GM23338 (cell line): ENCODE measurements around the gene SLC12A3. TPM values are rescaled to one million over a fixed set of nuclear protein-coding genes. Genes with fewer than 3 reads are reported as not detected.

Experiments used
- ATAC-seq: fragments of 200-7000 bp; cut with Tn5 transposase; 3 replicates; pipeline ENCODE4 v1.9.1; 2020
- DNase-seq: peaks from one replicate; pipeline ENCODE4 v3.0.0-alpha.2; 2015; ENCODE audit warnings: low spot score
- H2AFZ ChIP-seq: fragments of 200-600 bp; sonication (generic); 2 replicates; pipeline ENCODE4 v1.8.0; 2016; ENCODE audit warnings: antibody characterized with exemption, mild to moderate bottlenecking, moderate library complexity
- H3F3A ChIP-seq: fragments of 200-600 bp; sonication (generic); replicated peaks from 2 replicates; pipeline ENCODE4 v1.8.0; 2017; ENCODE audit warnings: antibody characterized with exemption, mixed run types, low read depth
- H3K27ac ChIP-seq: fragments of 200-600 bp; sonication (generic); 2 replicates; pipeline ENCODE4 v1.6.1; 2016; ENCODE audit warnings: low read depth
- H3K27me3 ChIP-seq: fragments of 200-600 bp; sonication (generic); 2 replicates; pipeline ENCODE4 v1.8.0; 2016; ENCODE audit warnings: mild to moderate bottlenecking, mixed run types, moderate library complexity; ENCODE audit not compliant: insufficient read depth
- H3K36me3 ChIP-seq: fragments of 200-600 bp; sonication (generic); 2 replicates; pipeline ENCODE4 v1.8.0; 2016; ENCODE audit warnings: mild to moderate bottlenecking; ENCODE audit not compliant: insufficient read depth
- H3K4me1 ChIP-seq: fragments of 200-600 bp; sonication (generic); 2 replicates; pipeline ENCODE4 v1.8.0; 2016; ENCODE audit warnings: mild to moderate bottlenecking, moderate library complexity; ENCODE audit not compliant: insufficient read depth
- H3K4me2 ChIP-seq: fragments of 200-600 bp; sonication (generic); 2 replicates; pipeline ENCODE4 v1.7.1; 2017; ENCODE audit warnings: mixed run types
- H3K4me3 ChIP-seq: fragments of 200-600 bp; sonication (generic); 2 replicates; pipeline ENCODE4 v1.6.1; 2016; ENCODE audit warnings: mixed run types
- H3K79me2 ChIP-seq: fragments of 200-600 bp; sonication (generic); replicated peaks from 2 replicates; pipeline ENCODE4 v1.8.0; 2017; ENCODE audit warnings: mild to moderate bottlenecking; ENCODE audit not compliant: insufficient read depth
- H3K9me2 ChIP-seq: fragments of 200-600 bp; sonication (generic); 2 replicates; pipeline ENCODE4 v1.8.0; 2017; ENCODE audit not compliant: insufficient read depth
- H4K20me1 ChIP-seq: fragments of 200-600 bp; sonication (generic); replicated peaks from 2 replicates; pipeline ENCODE4 v1.8.0; 2017; ENCODE audit warnings: mild to moderate bottlenecking; ENCODE audit not compliant: insufficient read depth
- H3K27ac Mint-ChIP-seq: 2 replicates; pipeline ENCODE4 v1.8.0; 2020; ENCODE audit warnings: inconsistent platforms, mild to moderate bottlenecking, moderate library complexity, mixed read lengths
- H3K27me3 Mint-ChIP-seq: 3 replicates; pipeline ENCODE4 v1.8.0; 2022; ENCODE audit warnings: low read depth, mild to moderate bottlenecking, moderate library complexity, mixed read lengths, inconsistent platforms; ENCODE audit not compliant: insufficient read depth, poor library complexity
- H3K36me3 Mint-ChIP-seq: 3 replicates; pipeline ENCODE4 v1.8.0; 2021; ENCODE audit warnings: low read depth, mild to moderate bottlenecking, inconsistent platforms, moderate library complexity, mixed read lengths
- H3K4me1 Mint-ChIP-seq: 3 replicates; pipeline ENCODE4 v1.8.0; 2020; ENCODE audit warnings: mild to moderate bottlenecking, inconsistent platforms, mixed read lengths
- H3K4me3 Mint-ChIP-seq: 3 replicates; pipeline ENCODE4 v1.8.0; 2021; ENCODE audit warnings: moderate library complexity, mild to moderate bottlenecking, inconsistent platforms, mixed read lengths
- H3K9me3 Mint-ChIP-seq: 3 replicates; pipeline ENCODE4 v1.8.0; 2020; ENCODE audit warnings: moderate library complexity, mild to moderate bottlenecking, inconsistent platforms, mixed read lengths
- CREB1 ChIP-seq: fragments of 250-450 bp; sonication (Bioruptor Pico); IDR thresholded peaks from 2 replicates; pipeline ENCODE4 v1.5.0; 2020; ENCODE audit warnings: low read depth, mild to moderate bottlenecking, moderate library complexity
- CTCF ChIP-seq, 2 experiments: fragments of 200-600 bp in 1 of 2; sonication (generic) in 1 of 2; conservative IDR thresholded peaks; 2 replicates each; pipeline versions ENCODE4 v1.5.1 to v1.6.1; 2016 to 2017; ENCODE audit warnings: antibody characterized with exemption in 2 of 2, low read depth in 2 of 2, mild to moderate bottlenecking in 2 of 2, moderate library complexity in 1 of 2
- EZH2 ChIP-seq: fragments of 200-600 bp; sonication (generic); IDR thresholded peaks from one replicate; pipeline ENCODE4 v1.8.0; 2017; ENCODE audit warnings: antibody characterized with exemption, mild to moderate bottlenecking, low read depth; ENCODE audit not compliant: unreplicated experiment
- EZH2phosphoT487 ChIP-seq: fragments of 200-600 bp; sonication (generic); IDR thresholded peaks from one replicate; pipeline ENCODE4 v1.8.1; 2018; ENCODE audit warnings: antibody characterized with exemption; ENCODE audit not compliant: unreplicated experiment
- JUNB ChIP-seq: IDR thresholded peaks from one replicate; pipeline ENCODE4 v1.6.1; 2016; ENCODE audit warnings: antibody characterized with exemption; ENCODE audit not compliant: unreplicated experiment
- NANOG ChIP-seq: IDR thresholded peaks from 2 replicates; pipeline ENCODE4 v1.6.1; 2016; ENCODE audit warnings: antibody characterized with exemption, borderline replicate concordance
- POLR2AphosphoS5 ChIP-seq: IDR thresholded peaks from 2 replicates; pipeline ENCODE4 v1.6.1; 2016; ENCODE audit warnings: antibody characterized with exemption, low read depth
- STAT1 ChIP-seq: IDR thresholded peaks from one replicate; pipeline ENCODE4 v1.6.1; 2016; ENCODE audit warnings: antibody characterized with exemption; ENCODE audit not compliant: unreplicated experiment
- ZNF114 ChIP-seq: fragments of 250-450 bp; sonication (Bioruptor Pico); IDR thresholded peaks from 2 replicates; pipeline ENCODE4 v1.5.0; 2020; ENCODE audit warnings: mild to moderate bottlenecking, moderate library complexity
- ZNF331 ChIP-seq: fragments of 250-450 bp; sonication (Bioruptor Pico); IDR thresholded peaks from 2 replicates; pipeline ENCODE4 v1.5.0; 2020; ENCODE audit warnings: low read depth, mild to moderate bottlenecking, moderate library complexity
- polyA plus RNA-seq: library from polyadenylated mRNA; unstranded; fragments of >200 nt; fragmentation: Nextera tagmentation; extraction: Ambion mirVana; gene quantifications from 2 replicates; pipeline ENCODE4 v1.2.1, GENCODE V29; 2016
- total RNA-seq: library from RNA; depleted of rRNA; stranded (reverse); fragments of >200 nt; shearing (Covaris generic); gene quantifications from 2 replicates; pipeline ENCODE4 v1.2.3, GENCODE V29; 2014
- TF ChIP-seq, protein P1 (sequence below): IDR thresholded peaks from 2 replicates; pipeline ENCODE4 v1.6.1; 2016; ENCODE audit warnings: antibody characterized with exemption
- TF ChIP-seq, protein P2 (sequence below): IDR thresholded peaks from one replicate; pipeline ENCODE4 v1.6.1; 2018; ENCODE audit warnings: antibody characterized with exemption; ENCODE audit not compliant: unreplicated experiment

SLC12A3 gene
- total and polyA plus RNA-seq, 2 experiments from 2014 or later: not detected

- H3K36me3 Mint-ChIP-seq: peaks cover 83% of the 10 kb centered on the region
- Histone ChIP-seq H3K27ac (no peak overlapping the region), H3K36me3 (peaks cover 29% of the 10 kb centered on the region), H3K9me2 (no peaks in the 10 kb centered on the region), H4K20me1 (no peaks in the 10 kb centered on the region; the same call in 1 of the 2 replicates), H3F3A (no peaks in the 10 kb centered on the region), H3K4me1 (no peaks in the 10 kb centered on the region), H3K79me2 (no peaks in the 10 kb centered on the region), H3K4me2 (no peak overlapping the region), H3K4me3 (no peak overlapping the region), H2AFZ (no peak overlapping the region), H3K27me3 (no peaks in the 10 kb centered on the region)
- no peak for TF ChIP-seq CREB1
- TF ChIP-seq POLR2AphosphoS5: no peak
- no peak for TF ChIP-seq EZH2phosphoT487
- TF ChIP-seq, protein P1, sequence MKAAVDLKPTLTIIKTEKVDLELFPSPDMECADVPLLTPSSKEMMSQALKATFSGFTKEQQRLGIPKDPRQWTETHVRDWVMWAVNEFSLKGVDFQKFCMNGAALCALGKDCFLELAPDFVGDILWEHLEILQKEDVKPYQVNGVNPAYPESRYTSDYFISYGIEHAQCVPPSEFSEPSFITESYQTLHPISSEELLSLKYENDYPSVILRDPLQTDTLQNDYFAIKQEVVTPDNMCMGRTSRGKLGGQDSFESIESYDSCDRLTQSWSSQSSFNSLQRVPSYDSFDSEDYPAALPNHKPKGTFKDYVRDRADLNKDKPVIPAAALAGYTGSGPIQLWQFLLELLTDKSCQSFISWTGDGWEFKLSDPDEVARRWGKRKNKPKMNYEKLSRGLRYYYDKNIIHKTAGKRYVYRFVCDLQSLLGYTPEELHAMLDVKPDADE: no peak
- no peak for TF ChIP-seq STAT1
- TF ChIP-seq NANOG: no peak
- no peak for TF ChIP-seq EZH2
- no peak for TF ChIP-seq CTCF (conservative IDR thresholded peaks at IDR 0.05; ENCODE audit: low read depth in 2 of 2)
- no peak for TF ChIP-seq ZNF331
- TF ChIP-seq ZNF114 (CRISPR knock-in tag): no peak
- no peak overlapping the region for H3K4me3 Mint-ChIP-seq
- DNase-seq (no peak), ATAC-seq (no peak)
- H3K4me1 Mint-ChIP-seq: no peaks in the 10 kb centered on the region
- no peak overlapping the region for H3K27ac Mint-ChIP-seq
- H3K27me3 Mint-ChIP-seq: peaks cover 6% of the 10 kb centered on the region
- H3K9me3 Mint-ChIP-seq: no peaks in the 10 kb centered on the region
These were observed 26.2 kb upstream of the SLC12A3 start for GRCh38 chr16:56838622-56839337.

- peaks cover 6% of the 10 kb centered on the region for H3K27me3 Mint-ChIP-seq
- ATAC-seq: no peak
- peaks cover 29% of the 10 kb centered on the region for H3K36me3 ChIP-seq
- TF ChIP-seq EZH2: no peak
- TF ChIP-seq POLR2AphosphoS5: no peak
- TF ChIP-seq CREB1: no peak
- TF ChIP-seq, protein P1: no peak
- TF ChIP-seq, protein P2, sequence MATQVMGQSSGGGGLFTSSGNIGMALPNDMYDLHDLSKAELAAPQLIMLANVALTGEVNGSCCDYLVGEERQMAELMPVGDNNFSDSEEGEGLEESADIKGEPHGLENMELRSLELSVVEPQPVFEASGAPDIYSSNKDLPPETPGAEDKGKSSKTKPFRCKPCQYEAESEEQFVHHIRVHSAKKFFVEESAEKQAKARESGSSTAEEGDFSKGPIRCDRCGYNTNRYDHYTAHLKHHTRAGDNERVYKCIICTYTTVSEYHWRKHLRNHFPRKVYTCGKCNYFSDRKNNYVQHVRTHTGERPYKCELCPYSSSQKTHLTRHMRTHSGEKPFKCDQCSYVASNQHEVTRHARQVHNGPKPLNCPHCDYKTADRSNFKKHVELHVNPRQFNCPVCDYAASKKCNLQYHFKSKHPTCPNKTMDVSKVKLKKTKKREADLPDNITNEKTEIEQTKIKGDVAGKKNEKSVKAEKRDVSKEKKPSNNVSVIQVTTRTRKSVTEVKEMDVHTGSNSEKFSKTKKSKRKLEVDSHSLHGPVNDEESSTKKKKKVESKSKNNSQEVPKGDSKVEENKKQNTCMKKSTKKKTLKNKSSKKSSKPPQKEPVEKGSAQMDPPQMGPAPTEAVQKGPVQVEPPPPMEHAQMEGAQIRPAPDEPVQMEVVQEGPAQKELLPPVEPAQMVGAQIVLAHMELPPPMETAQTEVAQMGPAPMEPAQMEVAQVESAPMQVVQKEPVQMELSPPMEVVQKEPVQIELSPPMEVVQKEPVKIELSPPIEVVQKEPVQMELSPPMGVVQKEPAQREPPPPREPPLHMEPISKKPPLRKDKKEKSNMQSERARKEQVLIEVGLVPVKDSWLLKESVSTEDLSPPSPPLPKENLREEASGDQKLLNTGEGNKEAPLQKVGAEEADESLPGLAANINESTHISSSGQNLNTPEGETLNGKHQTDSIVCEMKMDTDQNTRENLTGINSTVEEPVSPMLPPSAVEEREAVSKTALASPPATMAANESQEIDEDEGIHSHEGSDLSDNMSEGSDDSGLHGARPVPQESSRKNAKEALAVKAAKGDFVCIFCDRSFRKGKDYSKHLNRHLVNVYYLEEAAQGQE: no peak
- no peak for TF ChIP-seq NANOG
- TF ChIP-seq CTCF (conservative IDR thresholded peaks at IDR 0.05; ENCODE audit: low read depth in 2 of 2): no peak
- no peak for TF ChIP-seq JUNB
- no peak for TF ChIP-seq ZNF114 (CRISPR knock-in tag)
- no peak for TF ChIP-seq EZH2phosphoT487
- TF ChIP-seq ZNF331: no peak
These were observed 23.8 kb upstream of the SLC12A3 start for GRCh38 chr16:56841233-56841632.

More at GRCh38 chr16:56841233-56841632, 23.8 kb upstream of the SLC12A3 start:
- H3K4me3 ChIP-seq: no peak overlapping the region
- H3K9me2 ChIP-seq: no peaks in the 10 kb centered on the region
- no peaks in the 10 kb centered on the region for H3K4me1 ChIP-seq
- Mint-ChIP-seq H3K4me1 (no peaks in the 10 kb centered on the region), H3K36me3 (peaks cover 82% of the 10 kb centered on the region), H3K27ac (no peak overlapping the region), H3K4me3 (no peak overlapping the region), H3K9me3 (no peaks in the 10 kb centered on the region)
- DNase-seq: no peak
- H3K4me2 ChIP-seq: no peak overlapping the region
- no peaks in the 10 kb centered on the region for H3F3A ChIP-seq
- no peak overlapping the region for H2AFZ ChIP-seq
- H3K27me3 ChIP-seq: no peaks in the 10 kb centered on the region
- H3K27ac ChIP-seq: no peak overlapping the region
- no peaks in the 10 kb centered on the region for H4K20me1 ChIP-seq
- H3K79me2 ChIP-seq: no peaks in the 10 kb centered on the region
